AG09309 (cell line): ENCODE data around the gene SHPK.

ENCODE experiments used
- DNase-seq: peaks from one replicate; pipeline ENCODE4 v3.0.0-alpha.2; 2010; ENCODE audit warnings: low read depth
- H3K4me3 ChIP-seq: 2 replicates; pipeline ENCODE4 v1.5.1; 2011; ENCODE audit warnings: mild to moderate bottlenecking, low read depth, low read length, moderate library complexity; ENCODE audit not compliant: control insufficient read depth
- CTCF ChIP-seq: IDR thresholded peaks from 2 replicates; pipeline ENCODE4 v1.5.1; 2011; ENCODE audit warnings: mild to moderate bottlenecking, low read depth, low read length, inconsistent platforms; ENCODE audit not compliant: insufficient read depth, control insufficient read depth; ENCODE audit errors: missing control alignments

The SHPK gene

GRCh38 chr17:3576970-3577369, 59.1 kb downstream of the SHPK start:
- TF ChIP-seq CTCF = no peak
- no peak for DNase-seq
- no peak overlapping the region for H3K4me3 ChIP-seq

DNA sequence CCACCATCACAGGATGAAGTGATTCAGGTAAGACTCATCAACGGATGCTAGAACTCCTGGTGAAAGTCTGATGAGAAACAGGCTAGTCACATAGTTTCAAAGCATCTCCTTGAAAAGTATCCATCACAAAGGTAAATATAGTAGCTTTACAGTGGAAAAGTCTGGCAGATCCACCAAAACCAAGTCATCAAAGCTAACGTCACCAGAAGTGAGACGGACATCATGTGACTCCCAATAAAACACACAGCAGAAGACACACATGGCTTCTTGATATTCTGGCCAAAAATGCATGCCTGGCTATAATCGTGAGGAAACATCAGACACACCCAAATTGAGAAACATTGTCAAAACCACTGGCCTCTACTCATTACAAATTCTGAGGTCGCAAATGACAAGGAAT, 60.5 kb downstream of the SHPK start:
- TF ChIP-seq CTCF = no peak
- peak; percentile 87 for DNase-seq
- H3K4me3 ChIP-seq = no peak overlapping the region

DNA sequence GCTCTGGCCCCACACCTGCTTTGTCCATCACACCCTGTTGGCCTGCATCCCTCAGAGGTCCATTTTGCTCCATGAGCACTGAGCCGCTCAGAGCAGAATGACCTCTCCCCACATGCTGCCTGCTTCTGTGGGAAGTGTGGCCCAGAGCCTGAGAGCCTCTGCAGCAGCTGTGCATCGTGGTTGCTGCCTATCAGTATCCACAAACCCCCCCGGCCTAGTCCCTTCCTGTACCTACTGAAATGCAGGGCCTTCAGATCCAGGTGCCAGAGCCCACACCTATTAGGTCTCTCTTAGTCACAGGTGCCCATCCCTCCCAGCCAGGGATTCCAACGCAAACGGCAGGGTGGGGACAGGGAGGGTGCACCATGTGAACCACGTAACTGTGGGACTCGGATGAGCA, 61.8 kb downstream of the SHPK start:
- no peak for DNase-seq
- H3K4me3 ChIP-seq = no peak overlapping the region
- TF ChIP-seq CTCF = no peak

- no peak for TF ChIP-seq CTCF
These were observed 62.6 kb downstream of the SHPK start for GRCh38 chr17:3573246-3574100.

DNA sequence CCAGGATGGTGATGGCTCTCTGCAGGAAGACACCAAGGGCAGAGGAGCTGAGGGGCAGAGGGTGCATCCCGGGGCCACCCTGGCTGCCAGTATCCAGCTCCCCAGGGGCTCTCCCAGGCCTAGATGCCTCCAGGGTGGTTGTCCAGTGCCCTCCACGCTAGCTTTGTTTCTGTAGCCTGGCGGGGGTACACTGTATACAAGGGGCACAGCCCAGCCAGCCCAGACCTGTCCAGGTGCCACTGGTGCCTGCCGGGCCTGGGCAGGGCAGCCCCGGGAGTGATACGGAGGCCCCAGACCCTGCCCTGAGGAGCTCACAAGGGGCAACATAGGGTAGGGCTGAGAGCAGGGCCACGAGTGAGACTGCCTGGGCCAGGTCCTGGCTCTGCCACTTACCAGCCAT, 63.8 kb downstream of the SHPK start:
- DNase-seq = no peak
- no peak overlapping the region for H3K4me3 ChIP-seq
- TF ChIP-seq CTCF = no peak

More at GRCh38 chr17:3573246-3574100, 62.6 kb downstream of the SHPK start:
- DNase-seq = no peak
- no peak overlapping the region for H3K4me3 ChIP-seq

- H3K4me3 ChIP-seq = no peak overlapping the region
- no peak for DNase-seq
These were observed 64.8 kb downstream of the SHPK start for GRCh38 chr17:3571043-3571900.

More at GRCh38 chr17:3571043-3571900, 64.8 kb downstream of the SHPK start:
- TF ChIP-seq CTCF = no peak
